HCEC 1CT (cell line): ENCODE measurements around the gene SCN2A.
A peak's percentile ranks its signal among the peaks of the same experiment; 100 is the strongest.
"Not testable (repeated sequence)": the region's sequence is repeated elsewhere in the genome, so short reads cannot be mapped to it uniquely, and the experiment has no call there.

Experiments used
- DNase-seq: peaks from one replicate; pipeline ENCODE4 v3.0.0-alpha.2; 2017

SCN2A gene

DNA sequence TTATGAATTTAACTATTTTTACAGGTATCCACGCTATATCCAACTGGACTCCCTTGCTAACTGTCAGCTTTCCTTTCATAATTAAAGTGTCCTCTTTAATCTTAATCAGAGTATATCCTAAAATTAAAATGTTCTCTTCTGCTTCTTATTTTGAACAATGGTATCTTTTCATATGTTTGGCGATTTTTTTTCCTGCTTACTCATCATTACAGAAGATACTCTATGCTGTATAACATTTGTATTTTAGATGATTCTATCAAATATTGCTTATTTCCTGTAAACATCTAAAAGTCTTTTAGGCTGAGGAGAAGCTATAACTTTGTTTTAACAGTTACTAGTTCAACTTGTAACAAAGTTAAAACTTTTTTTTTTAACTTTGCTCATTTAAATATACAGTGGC lies 17.4 kb downstream of the SCN2A start:
- DNase-seq, result no peak

DNA sequence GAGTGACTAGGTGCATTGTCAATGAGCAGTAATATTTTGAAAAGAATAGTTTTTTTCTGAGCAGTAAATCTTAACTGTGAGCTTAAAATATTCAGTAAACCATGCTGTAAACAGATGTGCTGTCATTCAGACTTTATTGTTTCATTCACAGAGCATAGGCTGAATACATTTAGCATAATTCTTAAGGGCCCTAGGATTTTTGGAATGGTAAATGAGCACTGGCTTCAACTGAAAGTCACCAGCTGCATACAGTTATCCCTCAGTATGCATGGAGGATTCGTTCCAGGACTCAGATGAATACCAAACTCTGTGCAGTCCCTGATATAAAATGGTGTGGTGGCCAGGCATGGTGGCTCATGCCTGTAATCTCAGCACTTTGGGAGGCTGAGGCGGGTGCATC lies 21.1 kb downstream of the SCN2A start:
- not testable (repeated sequence) for DNase-seq

DNA sequence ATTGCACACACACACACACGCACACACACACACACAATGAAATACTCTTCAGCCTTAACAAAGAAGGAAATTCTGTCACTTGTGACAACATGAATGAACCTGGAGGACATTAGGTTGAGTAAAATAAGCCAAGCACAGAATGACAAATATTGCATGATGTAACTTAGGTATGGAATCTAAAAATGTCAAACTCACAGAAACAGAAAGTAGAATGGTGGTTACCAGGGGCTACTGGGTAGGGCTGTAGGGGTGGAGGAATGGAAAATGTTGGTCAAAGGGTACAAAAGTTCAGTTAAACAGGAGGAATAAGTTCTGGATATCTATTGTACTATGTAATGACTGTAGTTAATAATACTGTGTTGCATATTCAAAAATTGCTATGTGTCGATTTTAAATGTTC lies 29.5 kb downstream of the SCN2A start:
- no peak for DNase-seq

DNA sequence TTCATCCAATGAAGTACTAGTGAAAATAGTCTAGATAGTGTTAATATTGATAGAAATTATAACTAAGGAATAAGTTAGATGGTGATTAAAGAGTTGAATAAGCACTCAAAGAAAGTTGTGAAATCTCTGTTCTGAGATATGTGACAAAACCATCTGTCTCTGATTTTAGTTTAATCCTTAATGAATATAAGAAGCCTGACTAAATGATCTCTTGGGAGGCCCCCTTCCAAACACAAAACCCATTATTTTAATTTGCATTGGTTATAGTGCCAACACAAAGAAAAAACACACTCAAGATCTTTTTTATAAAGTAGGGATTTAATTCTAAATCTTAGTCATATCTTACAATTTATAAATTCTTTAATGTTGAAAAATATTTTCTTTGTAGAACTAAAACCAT lies 34.0 kb downstream of the SCN2A start:
- no peak for DNase-seq

DNA sequence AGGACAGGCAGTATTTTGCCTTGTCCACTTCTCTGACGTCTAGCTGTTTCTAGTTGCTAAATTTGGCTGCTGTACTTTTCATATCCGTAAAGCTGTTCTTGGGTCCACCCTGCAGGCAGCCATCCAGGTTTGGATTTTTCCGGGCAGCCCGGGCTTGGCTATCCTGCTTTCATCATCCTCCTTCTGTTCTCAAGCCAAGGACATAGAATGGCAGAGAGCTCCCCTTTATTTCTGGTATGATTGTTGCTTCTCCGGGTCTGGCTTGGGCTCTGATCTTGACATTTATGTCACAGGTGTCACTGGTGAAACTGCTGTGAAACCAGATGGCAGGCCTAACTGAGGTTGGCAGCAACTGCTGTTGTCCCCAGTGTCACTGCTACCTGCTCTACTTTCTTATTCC lies 35.5 kb downstream of the SCN2A start:
- peak; percentile 5 for DNase-seq

DNA sequence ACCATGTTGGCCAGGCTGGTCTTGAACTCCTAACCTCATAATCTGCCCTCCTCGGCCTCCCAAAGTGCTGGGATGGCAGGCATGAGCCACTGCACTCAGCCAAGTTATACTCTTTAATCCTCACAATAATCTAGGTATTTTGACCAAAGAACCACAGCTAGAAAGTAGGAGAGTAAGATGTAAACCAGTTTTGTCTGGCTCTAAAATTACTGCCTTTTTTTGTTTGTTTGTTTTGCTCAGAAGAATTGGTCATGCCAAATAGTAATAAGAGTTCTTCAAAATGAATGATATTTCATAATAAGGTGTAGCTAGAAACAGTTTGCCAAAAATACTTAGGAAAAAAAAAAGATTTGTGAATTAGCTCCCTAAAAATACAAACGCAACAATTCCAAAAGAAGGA lies 36.7 kb downstream of the SCN2A start:
- no peak for DNase-seq

DNA sequence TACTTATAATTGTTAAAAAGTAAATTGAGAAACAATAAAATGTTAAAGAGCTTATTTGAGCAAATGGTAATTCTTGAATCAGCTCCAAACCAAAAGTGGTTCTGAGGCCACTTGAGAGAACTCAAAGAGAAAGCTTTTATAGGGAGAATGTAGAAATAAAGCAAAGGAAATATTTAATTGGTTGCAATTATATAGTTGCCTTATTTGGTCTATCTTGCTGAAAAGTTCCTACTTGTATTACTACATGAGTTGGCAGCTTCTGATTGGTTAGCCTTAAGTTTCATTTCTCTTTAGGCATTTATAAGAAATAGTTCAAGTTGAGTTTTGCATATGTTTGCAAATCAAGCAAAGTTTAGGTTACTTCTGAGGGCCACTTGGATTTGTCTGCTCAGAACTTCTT lies 38.1 kb downstream of the SCN2A start:
- DNase-seq, result peak; percentile 4

DNA sequence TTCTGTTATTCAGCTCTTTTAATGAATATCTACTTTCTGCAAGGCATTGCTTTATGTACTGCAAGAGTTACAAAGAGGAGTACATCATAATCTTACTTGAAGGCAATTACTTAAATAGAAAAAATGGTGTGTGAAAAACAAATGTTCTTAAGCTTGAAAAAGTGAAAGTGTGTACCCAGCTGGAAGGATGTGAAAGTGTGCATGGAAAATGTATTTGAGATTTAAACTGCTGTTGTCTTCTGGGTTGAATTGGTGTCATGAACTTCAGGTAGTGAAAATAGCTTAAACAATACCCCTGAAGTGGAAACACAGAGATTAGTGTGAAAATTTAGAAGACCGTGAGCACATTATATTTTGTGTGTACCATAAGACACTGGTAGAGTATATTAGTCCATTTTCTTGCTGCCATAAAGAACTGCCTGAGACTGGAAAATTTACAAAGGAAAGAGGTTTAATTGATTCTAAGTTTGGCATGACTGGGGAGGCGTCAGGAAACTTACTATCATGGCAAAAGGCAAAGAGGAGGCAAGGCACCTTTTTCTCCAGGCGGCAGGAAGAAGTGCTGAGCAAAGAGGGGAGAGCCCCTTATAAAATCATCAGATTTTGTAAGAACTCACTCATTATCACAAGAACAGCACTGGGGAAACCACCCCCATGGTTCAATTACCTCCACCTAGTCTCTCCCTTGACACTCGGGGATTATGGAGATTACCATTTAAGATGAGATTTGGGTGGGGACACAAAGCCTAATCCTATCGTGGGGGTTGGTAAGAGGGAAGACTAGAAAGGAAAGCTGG lies 38.8 kb downstream of the SCN2A start:
- no peak for DNase-seq

DNA sequence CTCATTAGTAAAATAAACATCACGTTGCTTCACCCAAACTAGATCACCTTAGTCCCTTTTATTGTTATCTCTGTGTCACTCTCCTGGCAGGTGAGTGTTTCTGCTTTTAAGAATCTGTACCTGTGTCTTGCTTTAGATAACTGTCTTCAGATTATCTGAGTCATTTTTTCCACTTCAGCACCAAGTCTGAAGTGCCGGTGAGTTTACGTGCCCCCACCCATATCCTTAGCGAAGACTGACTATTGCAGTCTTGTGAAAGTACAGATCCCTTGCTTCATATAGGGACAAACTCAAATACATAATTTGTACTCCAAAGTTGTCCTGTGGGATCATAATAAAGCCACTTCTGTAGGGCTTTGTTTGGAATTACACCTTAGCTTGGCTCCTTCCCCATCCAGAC lies 41.1 kb downstream of the SCN2A start:
- no peak for DNase-seq

DNA sequence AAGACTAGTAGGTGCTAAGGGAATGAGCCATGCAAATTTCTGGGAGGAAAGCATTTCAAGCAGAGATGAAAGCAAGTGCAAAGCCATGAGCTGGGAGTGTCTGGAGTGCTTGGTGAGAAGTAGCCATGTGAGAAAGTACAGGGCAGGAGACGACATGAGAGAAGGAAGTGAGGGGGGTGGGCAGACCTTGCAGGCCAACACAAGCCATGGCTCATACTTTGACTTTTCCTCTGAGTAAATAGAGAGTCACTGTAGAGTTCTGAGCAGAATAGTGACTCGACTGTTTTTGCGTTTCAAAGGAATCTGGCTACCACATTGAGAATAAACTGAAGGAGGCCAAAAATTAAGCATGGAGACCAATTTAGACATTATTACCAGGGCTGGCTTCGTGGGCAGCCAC lies 42.2 kb downstream of the SCN2A start:
- peak; percentile 3 for DNase-seq

DNA sequence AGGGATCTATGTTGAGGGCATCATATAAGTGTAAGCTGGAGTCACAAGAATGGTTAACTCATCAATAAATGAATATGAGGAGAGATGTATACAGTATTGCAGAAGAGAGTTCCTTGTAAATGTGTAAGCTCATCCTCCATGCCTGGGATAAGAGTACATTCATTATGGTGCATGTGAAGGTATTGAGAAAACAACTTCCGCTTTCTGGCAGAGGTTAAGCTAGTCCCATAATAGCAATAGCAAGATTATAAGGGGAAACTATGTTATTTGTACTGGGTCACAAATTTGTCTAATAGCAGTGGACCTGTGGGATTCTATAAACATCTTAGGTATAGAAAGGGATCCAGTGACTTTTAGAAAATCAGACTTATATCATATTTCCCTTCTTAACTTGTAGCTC lies 44.1 kb downstream of the SCN2A start:
- no peak for DNase-seq

DNA sequence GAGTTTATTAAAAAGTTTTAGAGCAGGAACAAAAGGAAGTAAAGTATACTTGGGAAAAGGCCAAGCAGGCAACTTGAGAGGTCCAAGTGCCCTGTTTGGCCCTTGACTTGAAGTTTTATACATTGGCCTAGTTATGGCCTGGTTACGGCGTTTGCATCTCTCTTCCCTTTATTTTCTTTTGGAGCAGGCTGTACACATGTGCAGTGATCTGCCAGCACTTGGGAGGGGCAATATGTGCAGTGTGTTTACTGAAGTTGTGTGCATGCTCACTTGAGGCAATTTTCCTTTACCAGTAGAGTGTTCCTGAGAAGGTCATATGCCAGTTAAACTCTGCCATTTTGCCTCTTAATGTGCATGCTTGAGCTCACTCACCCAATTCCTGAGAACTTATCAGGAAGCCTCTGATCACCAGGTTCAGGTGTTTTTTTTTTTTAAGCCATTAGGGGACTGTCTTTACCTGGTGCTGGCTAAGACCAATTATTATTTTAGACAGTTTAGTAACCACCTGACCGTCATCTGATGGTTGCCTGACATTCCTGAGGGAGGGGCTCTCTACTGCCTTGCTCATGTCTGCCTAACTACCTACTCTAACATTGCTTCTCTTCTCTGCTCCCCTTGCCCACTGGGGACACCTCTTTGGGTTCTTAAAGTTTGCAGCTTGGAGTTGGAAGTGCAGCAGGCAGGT lies 48.0 kb downstream of the SCN2A start:
- DNase-seq, result no peak

DNA sequence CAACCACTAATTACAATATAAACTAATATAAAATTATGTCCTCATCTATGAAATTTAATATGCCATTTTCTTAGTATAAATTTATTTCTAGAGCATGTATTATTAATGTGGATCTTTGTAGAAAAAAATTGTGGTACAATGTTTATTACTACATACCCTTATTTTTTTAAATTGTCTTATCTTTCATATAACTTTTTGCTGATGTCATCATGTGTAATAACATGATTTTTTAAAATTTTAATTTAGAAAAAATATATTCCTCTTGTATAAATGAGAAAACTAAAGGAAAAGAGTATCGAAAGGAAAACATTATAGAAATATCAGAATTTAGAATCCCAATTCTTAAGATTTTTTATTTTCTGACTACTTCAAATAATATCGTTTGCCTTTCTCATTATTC lies 49.9 kb downstream of the SCN2A start:
- no peak for DNase-seq

DNA sequence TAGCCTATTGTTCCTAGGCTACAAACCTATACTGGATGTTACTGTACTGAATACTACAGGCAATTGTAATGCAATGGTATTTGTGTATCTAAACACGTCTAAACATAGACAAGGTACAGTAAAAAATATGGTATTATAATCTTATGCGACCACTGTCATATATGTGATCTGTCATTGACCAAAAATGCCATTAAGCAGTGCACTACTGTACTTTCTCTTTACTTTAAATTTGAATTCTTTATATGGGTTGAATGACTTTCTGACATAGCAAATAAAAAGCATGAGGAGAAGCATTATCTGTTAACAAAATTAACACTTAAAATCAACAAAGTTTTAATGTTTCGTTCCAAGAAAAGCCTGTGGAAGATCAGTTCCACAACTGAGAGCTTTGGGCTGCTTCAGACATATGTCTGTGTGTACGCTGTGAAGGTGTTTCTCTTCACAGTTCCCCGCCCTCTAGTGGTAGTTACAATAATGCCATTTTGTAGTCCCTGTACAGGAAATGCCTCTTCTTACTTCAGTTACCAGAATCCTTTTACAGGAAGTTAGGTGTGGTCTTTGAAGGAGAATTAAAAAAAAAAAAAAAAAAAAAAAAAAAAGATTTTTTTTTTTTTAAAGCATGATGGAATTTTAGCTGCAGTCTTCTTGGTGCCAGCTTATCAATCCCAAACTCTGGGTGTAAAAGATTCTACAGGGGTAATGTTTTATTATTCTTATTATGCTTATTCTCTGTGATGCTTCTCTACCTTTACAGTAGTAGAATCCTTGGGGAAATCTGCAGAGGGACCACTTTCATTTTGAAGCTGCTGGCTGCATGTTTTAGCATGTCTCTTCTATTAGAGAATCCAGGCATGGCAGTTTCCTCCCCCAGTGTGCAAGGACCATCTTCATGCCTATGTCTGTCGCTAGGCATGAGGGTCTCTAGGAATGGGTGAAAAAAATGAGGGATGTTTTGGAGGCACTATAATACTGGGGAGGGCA lies 54.5 kb downstream of the SCN2A start:
- peak; percentile 86 for DNase-seq

DNA sequence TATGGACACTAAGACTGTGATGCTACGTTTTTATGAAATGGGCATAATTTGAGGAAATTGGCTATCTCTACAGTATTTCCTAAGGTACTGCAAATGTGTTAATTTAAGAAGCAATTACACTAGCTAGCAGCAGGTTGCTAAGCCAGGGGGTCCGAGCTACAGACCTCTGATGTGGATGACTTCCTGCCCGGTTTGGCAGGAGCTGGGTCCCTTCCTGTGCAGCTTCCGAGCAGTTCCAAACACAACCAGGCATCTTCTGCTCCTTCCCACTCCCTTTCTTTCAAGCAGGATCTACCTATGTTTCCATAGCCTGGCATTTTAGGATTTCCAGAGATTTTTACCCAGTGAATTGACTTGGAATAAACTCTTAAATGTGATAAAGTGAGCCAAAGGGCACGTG lies 55.7 kb downstream of the SCN2A start:
- DNase-seq, result no peak

DNA sequence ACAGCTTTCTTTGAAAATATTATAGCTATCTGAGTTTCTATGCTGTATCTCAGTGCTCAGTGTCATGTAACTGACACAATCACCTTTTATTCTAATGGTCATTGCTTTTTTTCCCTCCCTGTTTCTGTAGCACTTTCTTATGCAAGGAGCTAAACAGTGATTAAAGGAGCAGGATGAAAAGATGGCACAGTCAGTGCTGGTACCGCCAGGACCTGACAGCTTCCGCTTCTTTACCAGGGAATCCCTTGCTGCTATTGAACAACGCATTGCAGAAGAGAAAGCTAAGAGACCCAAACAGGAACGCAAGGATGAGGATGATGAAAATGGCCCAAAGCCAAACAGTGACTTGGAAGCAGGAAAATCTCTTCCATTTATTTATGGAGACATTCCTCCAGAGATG lies 56.4 kb downstream of the SCN2A start:
- DNase-seq, result no peak

DNA sequence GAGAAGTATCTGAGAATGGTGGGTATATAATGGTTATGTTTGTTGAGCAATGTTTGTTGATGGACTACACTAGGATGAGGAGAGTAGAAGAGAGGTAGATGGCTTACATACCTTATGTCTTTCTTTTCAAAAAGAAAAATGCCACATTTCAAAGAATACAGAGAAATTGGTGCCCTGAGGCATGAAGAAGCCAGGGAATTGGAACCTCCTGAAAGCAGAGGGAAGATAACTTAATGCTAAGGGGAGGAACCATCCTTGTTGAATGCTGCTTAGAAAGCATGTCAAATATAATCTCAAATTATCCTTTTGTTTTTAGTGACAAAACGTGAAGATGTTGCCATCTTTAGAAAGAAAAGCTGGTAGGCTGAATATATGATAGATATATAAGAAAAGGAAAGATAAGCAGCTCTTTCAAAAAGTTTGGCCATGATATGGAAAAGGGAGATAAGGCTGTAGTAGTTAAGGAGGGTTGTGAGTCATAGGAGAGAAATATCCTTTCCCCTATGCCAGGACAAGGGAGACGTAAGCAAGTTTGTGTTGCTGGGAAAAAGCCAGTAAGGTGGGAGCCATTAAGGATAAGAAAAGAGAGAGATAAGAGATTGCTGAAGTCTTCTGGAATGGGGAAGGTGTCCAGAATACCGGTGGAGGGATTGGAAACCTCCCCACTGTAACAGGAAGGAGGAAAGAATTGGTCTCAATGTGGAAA lies 66.3 kb downstream of the SCN2A start:
- no peak for DNase-seq

DNA sequence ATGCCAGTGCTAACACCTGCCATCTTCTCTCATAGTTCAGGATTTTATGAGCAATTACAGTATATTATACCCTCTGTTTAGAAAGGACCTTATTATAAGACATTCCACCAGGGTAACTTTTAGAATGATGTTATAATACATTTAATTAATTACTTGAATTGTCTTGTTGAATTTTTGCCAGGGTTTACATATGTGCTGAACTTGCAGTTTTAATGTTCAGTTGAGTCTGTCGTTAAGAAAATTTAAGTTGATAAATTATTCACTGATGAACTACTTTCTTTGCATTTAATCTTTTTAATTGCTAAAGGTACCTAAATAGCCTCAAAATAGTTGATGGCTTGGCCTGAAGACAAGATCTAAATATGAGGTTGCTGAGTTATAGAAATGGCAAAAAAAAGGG lies 68.1 kb downstream of the SCN2A start:
- DNase-seq, result no peak

DNA sequence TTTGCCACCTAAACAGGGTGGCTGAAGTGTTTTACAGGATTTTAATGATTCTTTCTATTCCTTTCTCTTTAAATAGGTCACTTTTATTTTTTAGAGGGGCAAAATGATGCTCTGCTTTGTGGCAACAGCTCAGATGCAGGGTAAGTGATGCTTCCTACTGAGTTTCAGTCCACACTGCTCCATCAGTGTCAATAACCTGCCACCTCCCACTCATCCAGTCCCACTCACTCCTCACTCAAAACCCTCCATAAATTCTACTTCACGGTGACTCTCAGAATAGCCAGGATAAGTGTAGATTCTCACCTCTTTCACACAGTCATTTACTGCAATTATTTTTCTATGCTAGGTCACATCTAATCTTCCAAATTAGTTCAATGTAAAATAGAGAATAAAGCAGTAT lies 72.7 kb downstream of the SCN2A start:
- no peak for DNase-seq

DNA sequence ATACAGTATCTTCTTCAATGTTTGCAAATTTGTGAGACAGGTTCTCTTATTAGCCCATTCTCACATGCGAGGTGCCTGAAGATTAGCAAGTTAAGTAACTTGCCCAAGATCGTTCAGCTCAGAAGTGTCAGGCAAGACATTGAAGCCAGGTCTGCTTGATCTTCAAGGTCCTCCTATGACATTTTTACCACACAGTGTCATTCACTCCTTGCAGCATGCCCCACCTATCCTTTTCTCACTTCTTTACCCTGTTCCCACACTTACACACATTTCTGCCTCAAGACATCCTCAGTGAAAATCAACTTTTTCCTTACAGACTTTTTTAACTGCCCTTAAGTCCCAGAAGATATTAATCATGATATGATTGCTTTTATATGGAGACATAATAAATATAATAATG lies 73.8 kb downstream of the SCN2A start:
- DNase-seq, result no peak

DNA sequence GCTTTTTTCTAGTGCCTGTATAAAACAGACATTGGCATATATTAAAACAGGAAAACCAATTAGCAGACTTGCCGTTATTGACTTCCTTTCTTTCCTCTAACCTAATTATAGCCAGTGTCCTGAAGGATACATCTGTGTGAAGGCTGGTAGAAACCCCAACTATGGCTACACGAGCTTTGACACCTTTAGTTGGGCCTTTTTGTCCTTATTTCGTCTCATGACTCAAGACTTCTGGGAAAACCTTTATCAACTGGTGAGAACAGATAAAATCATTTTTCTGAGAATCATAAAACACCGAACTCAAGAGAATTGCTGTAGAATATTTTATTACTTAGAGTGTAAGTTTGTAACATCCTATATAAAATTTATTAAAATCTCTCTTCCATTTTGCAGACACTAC lies 74.3 kb downstream of the SCN2A start:
- no peak for DNase-seq

DNA sequence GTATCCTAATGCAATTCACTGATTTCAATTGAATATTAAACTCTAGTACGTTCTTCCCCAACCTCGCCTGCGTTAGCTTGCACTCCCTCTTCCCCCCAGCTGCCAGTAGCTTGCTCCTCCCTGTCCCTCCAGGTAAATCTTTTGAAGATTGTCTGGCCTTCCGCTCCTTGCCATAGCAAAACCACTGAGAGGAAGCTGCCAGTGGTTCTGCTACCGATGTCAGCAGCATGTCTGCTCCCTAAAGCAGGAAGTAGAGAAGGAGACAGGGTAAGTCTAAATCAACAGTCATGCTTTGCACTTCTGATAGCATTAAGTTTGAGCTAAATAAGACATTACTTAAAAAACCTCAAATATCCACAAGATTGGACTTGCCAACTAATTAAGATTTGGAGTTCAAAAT lies 89.1 kb downstream of the SCN2A start:
- no peak for DNase-seq

DNA sequence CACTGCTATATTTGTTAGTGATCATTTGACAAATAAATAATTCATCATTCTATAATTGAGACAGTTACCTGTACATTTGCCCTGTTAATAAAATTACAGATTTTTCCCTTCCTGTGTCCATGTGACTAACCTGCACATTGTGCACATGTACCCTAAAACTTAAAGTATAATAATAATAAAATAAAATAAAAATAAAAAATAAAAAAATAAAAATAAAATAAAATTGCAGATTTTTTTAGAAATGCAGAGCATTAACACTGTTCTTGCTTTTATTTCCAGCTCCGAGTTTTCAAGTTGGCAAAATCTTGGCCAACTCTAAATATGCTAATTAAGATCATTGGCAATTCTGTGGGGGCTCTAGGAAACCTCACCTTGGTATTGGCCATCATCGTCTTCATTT lies 105.1 kb downstream of the SCN2A start:
- DNase-seq, result not testable (repeated sequence)
